Adrenal gland (tissue), 5 donors: ENCODE data around the gene EFCAB11.

ENCODE experiments used
- POLR2A ChIP-seq, 2 donors: fragments of 450-650 bp; IDR thresholded peaks; one replicate each; pipeline ENCODE4 v1.6.1; 2017; ENCODE audit warnings: antibody characterized with exemption in 2 of 2, mild to moderate bottlenecking in 2 of 2, moderate library complexity in 1 of 2
- TF ChIP-seq, protein P1 (sequence below), 6 experiments: fragments of 450-650 bp in 4 of 6; fragments of 200-600 bp in 2 of 6; sonication (generic) in 1 of 6; IDR thresholded peaks; 1 replicate in 5 of 6; 2 replicates in 1 of 6; pipeline versions ENCODE4 v1.5.1 to v1.8.0; 2016 to 2021; ENCODE audit warnings: antibody characterized with exemption in 6 of 6, mild to moderate bottlenecking in 2 of 6, moderate library complexity in 1 of 6
- donor health status: DM: no; HTN: no; CAD: no.

DNA sequence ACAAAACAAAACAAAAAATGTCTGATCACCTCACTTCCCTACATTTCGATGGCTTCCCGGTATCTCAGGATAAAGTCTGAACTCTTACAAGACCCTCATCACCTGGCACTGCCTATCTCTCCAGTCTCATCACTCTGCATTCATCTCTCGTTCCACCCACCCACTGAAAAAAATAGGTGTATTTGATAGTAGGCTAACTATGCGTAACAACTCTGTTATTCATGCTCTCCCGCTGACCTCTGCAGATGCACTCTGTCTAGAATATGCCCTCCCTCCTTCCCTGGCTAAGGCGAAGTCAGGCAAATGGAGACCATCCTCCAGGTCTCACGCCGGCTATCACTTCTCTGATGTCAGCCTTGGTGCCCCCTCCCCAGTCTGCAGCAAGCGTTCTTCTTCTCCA, 44.9 kb downstream of the EFCAB11 start:
- TF ChIP-seq, protein P1, sequence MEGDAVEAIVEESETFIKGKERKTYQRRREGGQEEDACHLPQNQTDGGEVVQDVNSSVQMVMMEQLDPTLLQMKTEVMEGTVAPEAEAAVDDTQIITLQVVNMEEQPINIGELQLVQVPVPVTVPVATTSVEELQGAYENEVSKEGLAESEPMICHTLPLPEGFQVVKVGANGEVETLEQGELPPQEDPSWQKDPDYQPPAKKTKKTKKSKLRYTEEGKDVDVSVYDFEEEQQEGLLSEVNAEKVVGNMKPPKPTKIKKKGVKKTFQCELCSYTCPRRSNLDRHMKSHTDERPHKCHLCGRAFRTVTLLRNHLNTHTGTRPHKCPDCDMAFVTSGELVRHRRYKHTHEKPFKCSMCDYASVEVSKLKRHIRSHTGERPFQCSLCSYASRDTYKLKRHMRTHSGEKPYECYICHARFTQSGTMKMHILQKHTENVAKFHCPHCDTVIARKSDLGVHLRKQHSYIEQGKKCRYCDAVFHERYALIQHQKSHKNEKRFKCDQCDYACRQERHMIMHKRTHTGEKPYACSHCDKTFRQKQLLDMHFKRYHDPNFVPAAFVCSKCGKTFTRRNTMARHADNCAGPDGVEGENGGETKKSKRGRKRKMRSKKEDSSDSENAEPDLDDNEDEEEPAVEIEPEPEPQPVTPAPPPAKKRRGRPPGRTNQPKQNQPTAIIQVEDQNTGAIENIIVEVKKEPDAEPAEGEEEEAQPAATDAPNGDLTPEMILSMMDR (IDR thresholded peaks at IDR 0.05) = no peak
- no peak for TF ChIP-seq POLR2A (IDR thresholded peaks at IDR 0.05)
